HepG2 (cell line): ENCODE results near the gene PPM1F. TPM values are rescaled to one million over a fixed set of nuclear protein-coding genes. Genes with fewer than 3 reads are reported as not detected.

Experiments used
- ASH2L ChIP-seq: fragments of 300-600, 200-600 bp; sonication (generic); IDR thresholded peaks from 2 replicates; pipeline ENCODE4 v1.7.0; 2017; ENCODE audit warnings: low read depth, mild to moderate bottlenecking, moderate library complexity, mixed read lengths, low read length; ENCODE audit not compliant: insufficient read length
- ATF4 ChIP-seq, 2 experiments: fragments of 450-650 bp in 1 of 2; sonication (generic) in 1 of 2; formaldehyde crosslinking; IDR thresholded peaks; 2 replicates each; pipeline versions ENCODE4 v1.5.0 to v1.8.0; 2020 to 2022; ENCODE audit warnings: mild to moderate bottlenecking in 1 of 2, missing genetic modification reagents in 1 of 2
- ATF7-NPFF ChIP-seq: sonication (generic); formaldehyde crosslinking; IDR thresholded peaks from 2 replicates; pipeline ENCODE4 v1.8.1; 2023; ENCODE audit warnings: mild to moderate bottlenecking, low read depth, missing genetic modification reagents, moderate library complexity
- BRCA1 ChIP-seq: sonication (generic); formaldehyde crosslinking; IDR thresholded peaks from 2 replicates; pipeline ENCODE4 v1.4.0; 2020; ENCODE audit warnings: missing genetic modification reagents
- CTCF ChIP-seq: sonication (generic); formaldehyde crosslinking; IDR thresholded peaks from 2 replicates; pipeline ENCODE4 v1.5.0; 2020; ENCODE audit warnings: mild to moderate bottlenecking, missing genetic modification reagents, moderate library complexity
- ELF1 ChIP-seq: sonication (generic); formaldehyde crosslinking; IDR thresholded peaks from 2 replicates; pipeline ENCODE4 v1.4.0; 2020; ENCODE audit warnings: missing genetic modification reagents
- ELF4 ChIP-seq: sonication (generic); formaldehyde crosslinking; IDR thresholded peaks from 2 replicates; pipeline ENCODE4 v1.5.0; 2020; ENCODE audit warnings: missing genetic modification reagents, mild to moderate bottlenecking, moderate library complexity, borderline replicate concordance
- HDAC1 ChIP-seq: sonication (generic); formaldehyde crosslinking; IDR thresholded peaks from 2 replicates; pipeline ENCODE4 v1.5.1; 2020; ENCODE audit warnings: mild to moderate bottlenecking, missing genetic modification reagents
- HMG20A ChIP-seq: IDR thresholded peaks from 2 replicates; pipeline ENCODE4 v1.6.1; 2016; ENCODE audit warnings: borderline replicate concordance
- HOXD1 ChIP-seq: sonication (generic); formaldehyde crosslinking; IDR thresholded peaks from 2 replicates; pipeline ENCODE4 v1.5.0; 2020; ENCODE audit warnings: missing genetic modification reagents
- JARID2 ChIP-seq: sonication (generic); formaldehyde crosslinking; IDR thresholded peaks from 2 replicates; pipeline ENCODE4 v1.8.1; 2023; ENCODE audit warnings: missing genetic modification reagents, inconsistent platforms; ENCODE audit not compliant: insufficient replicate concordance
- KDM5A ChIP-seq: fragments of 200-600 bp; sonication (generic); IDR thresholded peaks from 2 replicates; pipeline ENCODE4 v1.7.0; 2018; ENCODE audit warnings: antibody characterized with exemption, mild to moderate bottlenecking, low read length, borderline replicate concordance
- MTF1 ChIP-seq: sonication (generic); formaldehyde crosslinking; IDR thresholded peaks from 2 replicates; pipeline ENCODE4 v1.5.0; 2020; ENCODE audit warnings: missing genetic modification reagents
- NCOR1 ChIP-seq: fragments of 200-600 bp; sonication (generic); IDR thresholded peaks from 2 replicates; pipeline ENCODE4 v1.7.0; 2017; ENCODE audit warnings: antibody characterized with exemption, low read length, borderline replicate concordance
- NRL ChIP-seq: sonication (generic); formaldehyde crosslinking; IDR thresholded peaks from 2 replicates; pipeline ENCODE4 v1.5.0; 2020; ENCODE audit warnings: missing genetic modification reagents, mild to moderate bottlenecking, moderate library complexity, borderline replicate concordance
- POLR2G ChIP-seq: fragments of 200-400 bp; formaldehyde crosslinking; IDR thresholded peaks from 2 replicates; pipeline ENCODE4 v1.6.1; 2018; ENCODE audit warnings: mild to moderate bottlenecking, low read depth, low read length, moderate library complexity
- TAF15 ChIP-seq: fragments of 200-400 bp; formaldehyde crosslinking; IDR thresholded peaks from one replicate; pipeline ENCODE4 v1.6.1; 2018; ENCODE audit warnings: mild to moderate bottlenecking, low read depth, low read length; ENCODE audit not compliant: poor library complexity, severe bottlenecking
- TCF7L2 ChIP-seq: IDR thresholded peaks from 2 replicates; pipeline ENCODE4 v1.6.1; 2011; ENCODE audit warnings: mild to moderate bottlenecking, low read depth, low read length, moderate library complexity
- ZEB1 ChIP-seq: IDR thresholded peaks from 2 replicates; pipeline ENCODE4 v1.6.1; 2012; ENCODE audit warnings: mild to moderate bottlenecking, low read depth, inconsistent platforms; ENCODE audit not compliant: insufficient replicate concordance
- ZFX ChIP-seq: sonication (generic); formaldehyde crosslinking; IDR thresholded peaks from 2 replicates; pipeline ENCODE4 v1.4.0; 2020; ENCODE audit warnings: mild to moderate bottlenecking, low read depth, missing genetic modification reagents, moderate library complexity
- ZMAT5 ChIP-seq: sonication (generic); formaldehyde crosslinking; IDR thresholded peaks from 2 replicates; pipeline ENCODE4 v1.5.0; 2020; ENCODE audit warnings: mild to moderate bottlenecking, low read depth, missing genetic modification reagents, borderline replicate concordance
- ZMYM3 ChIP-seq: sonication (generic); formaldehyde crosslinking; IDR thresholded peaks from 2 replicates; pipeline ENCODE4 v1.5.1; 2020; ENCODE audit warnings: mild to moderate bottlenecking, missing genetic modification reagents
- ZNF180 ChIP-seq: sonication (generic); formaldehyde crosslinking; IDR thresholded peaks from 2 replicates; pipeline ENCODE4 v1.4.0; 2020; ENCODE audit warnings: low read depth, missing genetic modification reagents, borderline replicate concordance
- ZNF713 ChIP-seq: sonication (generic); formaldehyde crosslinking; IDR thresholded peaks from 2 replicates; pipeline ENCODE4 v1.4.0; 2020; ENCODE audit warnings: mild to moderate bottlenecking, missing genetic modification reagents
- ZNF749 ChIP-seq: sonication (generic); formaldehyde crosslinking; IDR thresholded peaks from 2 replicates; pipeline ENCODE4 v1.8.0; 2022; ENCODE audit warnings: mild to moderate bottlenecking, missing genetic modification reagents, moderate library complexity, borderline replicate concordance
- ZNF768 ChIP-seq: sonication (generic); formaldehyde crosslinking; IDR thresholded peaks from 2 replicates; pipeline ENCODE4 v1.4.0; 2020; ENCODE audit warnings: missing genetic modification reagents
- ZNF792 ChIP-seq: IDR thresholded peaks from 2 replicates; pipeline ENCODE4 v1.6.1; 2016
- ZSCAN25 ChIP-seq: sonication (generic); formaldehyde crosslinking; IDR thresholded peaks from 2 replicates; pipeline ENCODE4 v1.8.0; 2022; ENCODE audit warnings: mild to moderate bottlenecking, missing genetic modification reagents
- polyA plus RNA-seq, 8 experiments: library from polyadenylated mRNA; depleted of rRNA in 3 of 8; stranded (reverse) in 7 of 8; unstranded in 1 of 8; fragments of >200 nt; fragmentation: Illumina TruSeq in 4 of 8; extraction: Trizol in 4 of 8; gene quantifications; 2 replicates each; pipeline versions ENCODE4 v1.2.1 to v1.2.3, GENCODE V29; 2011 to 2016; ENCODE audit warnings: low read depth in 4 of 8, missing spikeins in 1 of 8, mixed read lengths in 1 of 8; ENCODE audit not compliant: insufficient read depth in 1 of 8
- total RNA-seq, 5 experiments: library from RNA; depleted of rRNA; stranded (reverse); fragments of >200 nt; fragmentation: Illumina TruSeq; extraction: Trizol; gene quantifications; 2 replicates each; pipeline ENCODE4 v1.2.3, GENCODE V29; 2016; ENCODE audit warnings: low read depth in 1 of 5

Gene PPM1F
- total and polyA plus RNA-seq, 2 of the 13 experiments (the other 11 are each of a cell fraction or from before 2014, with no cell fraction given): 11.0 to 19.6 TPM

- TF ChIP-seq ZNF792 (CRISPR knock-in tag) (no peak), ZNF180 (no peak), ZMYM3 (CRISPR knock-in tag) (peak; percentile 82), ATF7-NPFF (0 out of 2 replicates have a peak, but pooled peaks have one; percentile 6), MTF1 (CRISPR knock-in tag) (no peak), HOXD1 (no peak), ELF1 (no peak), HMG20A (no peak), ASH2L (peak; percentile 43), BRCA1 (CRISPR knock-in tag) (no peak), TAF15 (peak; percentile 49), JARID2 (CRISPR knock-in tag) (no peak), NCOR1 (no peak), HDAC1 (CRISPR knock-in tag) (peak; percentile 70), NRL (CRISPR knock-in tag) (no peak), ATF4 (CRISPR knock-in tag; IDR thresholded peaks at IDR 0.05) (no peak), ELF4 (CRISPR knock-in tag) (no peak), POLR2G (peak; percentile 49; the same call in 1 of the 2 replicates), ZEB1 (no peak), CTCF (CRISPR knock-in tag) (peak; percentile 85), ZSCAN25 (CRISPR knock-in tag) (no peak), ZFX (CRISPR knock-in tag) (peak; percentile 80), ZNF749 (CRISPR knock-in tag) (no peak), KDM5A (no peak), ZNF768 (CRISPR knock-in tag) (no peak), TCF7L2 (no peak), ZMAT5 (CRISPR knock-in tag) (no peak), ZNF713 (no peak)
Measured at GRCh38 chr22:21952586-21953571, at the start of gene PPM1F (continued).
